Gastrocnemius medialis (tissue), 4 donors: ENCODE data around the gene MARK2.

Source experiments
- CTCF ChIP-seq, 5 experiments: fragments of 450-650 bp in 3 of 5; fragments of 200-600 bp in 2 of 5; sonication (generic) in 2 of 5; IDR thresholded peaks in 4 of 5; conservative IDR thresholded peaks in 1 of 5; 1 replicate in 4 of 5; 2 replicates in 1 of 5; pipeline ENCODE4 v1.5.1; 2016 to 2019; ENCODE audit warnings: antibody characterized with exemption in 5 of 5, mild to moderate bottlenecking in 3 of 5, moderate library complexity in 3 of 5
- POLR2A ChIP-seq, 2 donors: fragments of 450-650 bp; IDR thresholded peaks; one replicate each; pipeline ENCODE4 v1.6.1; 2017; ENCODE audit warnings: antibody characterized with exemption in 2 of 2, mild to moderate bottlenecking in 2 of 2, moderate library complexity in 2 of 2

- no peak for TF ChIP-seq CTCF (IDR thresholded peaks at IDR 0.05 in 4 of 5, conservative IDR thresholded peaks at IDR 0.05 in 1 of 5)
- TF ChIP-seq POLR2A (IDR thresholded peaks at IDR 0.05) = no peak
Measured at GRCh38 chr11:63903884-63904283, 65.0 kb downstream of the MARK2 start.
